ENCODE measurements around the gene F2RL3. TPM values are rescaled to one million over a fixed set of nuclear protein-coding genes. Genes with fewer than 3 reads are reported as not detected.

F2RL3 gene
- total RNA-seq, 4 donors from 2014 or later = 1.3 to 12.9 (median 1.8) TPM

DNA sequence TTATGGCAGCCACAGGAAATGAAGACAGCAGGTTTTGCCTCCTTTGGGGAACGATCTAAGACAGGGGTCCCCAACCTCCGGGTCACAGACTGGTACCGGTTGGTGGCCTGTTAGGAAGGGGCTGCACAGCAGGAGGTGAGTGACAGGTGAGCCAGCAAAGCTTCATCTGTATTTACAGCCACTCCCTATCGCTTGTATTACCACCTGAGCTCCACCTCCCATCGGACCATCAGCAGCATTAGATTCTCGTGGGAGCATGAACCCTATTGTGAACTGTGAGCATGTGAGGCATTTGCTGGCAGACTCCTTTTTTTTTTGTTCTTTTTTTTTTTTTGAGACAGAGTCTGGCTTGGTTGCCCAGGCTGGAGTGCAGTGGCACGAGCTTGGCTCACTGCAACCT, 22.2 kb downstream of the F2RL3 start:
- H3K36me3 ChIP-seq = no peaks in the 10 kb centered on the region
- no peak overlapping the region for H3K4me3 ChIP-seq
- DNase-seq (ENCODE audit: low spot score in 2 of 2) = no peak
- 90% methylated on average over 7 of the region's 7 CpGs for WGBS, 2 donors
- H3K9me3 ChIP-seq = peaks cover 0 to 54% (median 7%) of the 10 kb centered on the region in 4 donors
- H3K27me3 ChIP-seq = no peaks in the 10 kb centered on the region
- no peak overlapping the region for H3K27ac ChIP-seq
- TF ChIP-seq POLR2A (IDR thresholded peaks at IDR 0.05) (no peak), EP300 (IDR thresholded peaks at IDR 0.05) (no peak)
- TF ChIP-seq, protein P1, sequence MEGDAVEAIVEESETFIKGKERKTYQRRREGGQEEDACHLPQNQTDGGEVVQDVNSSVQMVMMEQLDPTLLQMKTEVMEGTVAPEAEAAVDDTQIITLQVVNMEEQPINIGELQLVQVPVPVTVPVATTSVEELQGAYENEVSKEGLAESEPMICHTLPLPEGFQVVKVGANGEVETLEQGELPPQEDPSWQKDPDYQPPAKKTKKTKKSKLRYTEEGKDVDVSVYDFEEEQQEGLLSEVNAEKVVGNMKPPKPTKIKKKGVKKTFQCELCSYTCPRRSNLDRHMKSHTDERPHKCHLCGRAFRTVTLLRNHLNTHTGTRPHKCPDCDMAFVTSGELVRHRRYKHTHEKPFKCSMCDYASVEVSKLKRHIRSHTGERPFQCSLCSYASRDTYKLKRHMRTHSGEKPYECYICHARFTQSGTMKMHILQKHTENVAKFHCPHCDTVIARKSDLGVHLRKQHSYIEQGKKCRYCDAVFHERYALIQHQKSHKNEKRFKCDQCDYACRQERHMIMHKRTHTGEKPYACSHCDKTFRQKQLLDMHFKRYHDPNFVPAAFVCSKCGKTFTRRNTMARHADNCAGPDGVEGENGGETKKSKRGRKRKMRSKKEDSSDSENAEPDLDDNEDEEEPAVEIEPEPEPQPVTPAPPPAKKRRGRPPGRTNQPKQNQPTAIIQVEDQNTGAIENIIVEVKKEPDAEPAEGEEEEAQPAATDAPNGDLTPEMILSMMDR (IDR thresholded peaks at IDR 0.05) = no peak
- H3K4me1 ChIP-seq = no peaks in the 10 kb centered on the region

DNA sequence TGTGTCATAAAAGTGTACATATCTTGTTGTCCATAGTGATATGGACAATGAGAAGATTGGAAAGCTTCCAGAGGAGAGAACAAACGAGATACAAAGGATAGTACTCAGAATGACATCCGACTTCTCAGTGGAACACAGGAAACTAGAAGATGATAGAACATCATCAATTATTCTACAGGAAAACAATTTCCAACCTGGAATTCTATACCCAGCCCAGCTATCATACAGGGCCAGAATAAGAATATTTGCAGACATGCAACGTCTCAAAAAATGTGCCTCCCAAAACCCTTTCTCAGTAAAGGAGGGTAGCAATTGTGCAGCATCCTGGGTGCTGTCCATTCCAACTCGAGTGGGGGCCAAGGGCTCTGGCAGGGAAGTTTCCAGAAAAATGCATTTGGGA, 24.0 kb downstream of the F2RL3 start:
- Histone ChIP-seq H3K36me3 (no peaks in the 10 kb centered on the region), H3K9me3 (peaks cover 0 to 54% (median 7%) of the 10 kb centered on the region in 4 donors), H3K4me3 (no peak overlapping the region), H3K27me3 (no peaks in the 10 kb centered on the region), H3K27ac (no peak overlapping the region), H3K4me1 (no peaks in the 10 kb centered on the region)
- 80 to 81% methylated on average over 4 of the region's 4 CpGs for WGBS, 2 donors
- DNase-seq (ENCODE audit: low spot score in 2 of 2) = no peak
- TF ChIP-seq EP300 (IDR thresholded peaks at IDR 0.05) (no peak), POLR2A (IDR thresholded peaks at IDR 0.05) (no peak)
- TF ChIP-seq, protein P1 (IDR thresholded peaks at IDR 0.05) = no peak

DNA sequence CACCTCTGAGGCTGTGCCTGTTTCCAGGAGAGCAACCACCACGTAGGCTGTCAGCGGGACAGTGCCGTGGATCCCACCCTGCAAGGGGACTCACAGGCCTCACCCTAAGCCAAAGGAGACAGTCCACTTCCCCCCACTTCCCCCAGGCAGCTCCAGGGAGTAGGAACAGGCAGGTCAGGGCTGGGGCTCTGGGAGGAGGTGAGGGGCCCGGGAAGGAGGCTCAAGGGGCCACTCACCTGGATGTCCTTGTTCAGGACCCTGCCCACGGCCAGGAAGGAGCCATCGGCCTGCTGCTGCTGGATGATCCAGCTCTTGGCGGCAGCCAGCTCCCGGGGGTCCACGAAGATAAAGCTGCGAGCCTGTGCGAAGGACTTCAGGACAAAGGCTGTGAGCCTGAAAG, 25.6 kb downstream of the F2RL3 start:
- Histone ChIP-seq H3K27me3 (no peaks in the 10 kb centered on the region), H3K9me3 (peaks cover 0 to 62% (median 7%) of the 10 kb centered on the region in 4 donors), H3K27ac (no peak overlapping the region), H3K4me1 (no peaks in the 10 kb centered on the region), H3K36me3 (no peaks in the 10 kb centered on the region), H3K4me3 (no peak overlapping the region)
- WGBS, 2 donors = 89 to 98% methylated on average over 8 to 11 of the region's 11 CpGs
- no peak for DNase-seq (ENCODE audit: low spot score in 2 of 2)
- TF ChIP-seq, protein P1 (IDR thresholded peaks at IDR 0.05) = no peak

DNA sequence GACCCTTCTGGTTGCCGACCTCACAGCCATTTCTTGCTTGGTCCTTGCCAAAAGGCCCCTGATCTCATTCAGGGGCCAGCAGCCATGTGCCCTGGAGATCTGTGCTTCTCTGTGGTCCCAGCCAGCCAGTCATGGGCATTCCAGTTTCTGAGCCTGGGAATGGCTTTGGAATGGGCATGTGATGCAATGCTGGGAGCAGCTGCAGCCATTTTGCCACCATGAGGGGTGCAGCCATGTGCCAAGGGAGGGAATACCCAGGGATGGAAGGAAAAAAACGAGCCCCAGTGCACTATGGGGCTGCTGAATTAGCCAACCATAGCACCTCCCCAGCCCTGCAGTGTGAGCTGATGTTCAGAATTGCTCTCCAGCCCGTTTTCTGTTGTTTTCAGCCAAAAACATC, 26.3 kb downstream of the F2RL3 start:
- Histone ChIP-seq H3K27me3 (no peaks in the 10 kb centered on the region), H3K4me1 (no peaks in the 10 kb centered on the region), H3K4me3 (no peak overlapping the region), H3K9me3 (peaks cover 0 to 69% (median 7%) of the 10 kb centered on the region in 4 donors), H3K36me3 (no peaks in the 10 kb centered on the region), H3K27ac (no peak overlapping the region)
- 67 to 70% methylated on average over 3 of the region's 3 CpGs for WGBS, 2 donors
- TF ChIP-seq, protein P1 (IDR thresholded peaks at IDR 0.05) = no peak
- no peak for DNase-seq (ENCODE audit: low spot score in 2 of 2)

GRCh38 chr19:16915734-16916133, 26.9 kb downstream of the F2RL3 start:
- 72 to 78% methylated on average over 3 of the region's 3 CpGs for WGBS, 2 donors
- Histone ChIP-seq H3K4me1 (no peaks in the 10 kb centered on the region), H3K9me3 (peaks cover 0 to 66% (median 7%) of the 10 kb centered on the region in 4 donors), H3K4me3 (no peak overlapping the region), H3K27ac (no peak overlapping the region), H3K36me3 (no peaks in the 10 kb centered on the region), H3K27me3 (no peaks in the 10 kb centered on the region)
- DNase-seq (ENCODE audit: low spot score in 2 of 2) = no peak
- no peak for TF ChIP-seq EP300 (IDR thresholded peaks at IDR 0.05)
- no peak for TF ChIP-seq POLR2A (IDR thresholded peaks at IDR 0.05)
- TF ChIP-seq, protein P1 (IDR thresholded peaks at IDR 0.05) = no peak

Measured in tibial nerve (tissue), 4 donors.